ENCODE measurements around the gene KIF13A.

DNA sequence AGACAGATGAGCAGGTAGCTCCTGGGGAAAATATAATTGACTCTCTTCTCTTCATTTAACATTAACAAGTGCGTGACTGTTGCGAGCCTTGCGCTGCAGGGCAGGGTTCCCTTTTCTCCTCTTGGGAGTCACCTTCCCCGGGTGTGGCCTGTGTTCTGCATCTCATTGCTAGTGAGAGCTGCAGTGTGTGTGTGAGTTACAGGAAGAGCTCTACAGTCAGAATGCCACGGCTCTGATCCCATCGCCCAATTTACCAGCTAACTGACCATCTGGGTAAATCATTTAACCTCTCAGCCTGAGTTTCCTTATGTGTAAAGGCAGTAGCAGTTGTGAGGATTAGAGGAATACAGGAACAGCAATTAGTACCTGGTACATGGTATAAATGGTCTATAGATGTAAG lies 173.9 kb downstream of the KIF13A start:
- TF ChIP-seq, protein P1, sequence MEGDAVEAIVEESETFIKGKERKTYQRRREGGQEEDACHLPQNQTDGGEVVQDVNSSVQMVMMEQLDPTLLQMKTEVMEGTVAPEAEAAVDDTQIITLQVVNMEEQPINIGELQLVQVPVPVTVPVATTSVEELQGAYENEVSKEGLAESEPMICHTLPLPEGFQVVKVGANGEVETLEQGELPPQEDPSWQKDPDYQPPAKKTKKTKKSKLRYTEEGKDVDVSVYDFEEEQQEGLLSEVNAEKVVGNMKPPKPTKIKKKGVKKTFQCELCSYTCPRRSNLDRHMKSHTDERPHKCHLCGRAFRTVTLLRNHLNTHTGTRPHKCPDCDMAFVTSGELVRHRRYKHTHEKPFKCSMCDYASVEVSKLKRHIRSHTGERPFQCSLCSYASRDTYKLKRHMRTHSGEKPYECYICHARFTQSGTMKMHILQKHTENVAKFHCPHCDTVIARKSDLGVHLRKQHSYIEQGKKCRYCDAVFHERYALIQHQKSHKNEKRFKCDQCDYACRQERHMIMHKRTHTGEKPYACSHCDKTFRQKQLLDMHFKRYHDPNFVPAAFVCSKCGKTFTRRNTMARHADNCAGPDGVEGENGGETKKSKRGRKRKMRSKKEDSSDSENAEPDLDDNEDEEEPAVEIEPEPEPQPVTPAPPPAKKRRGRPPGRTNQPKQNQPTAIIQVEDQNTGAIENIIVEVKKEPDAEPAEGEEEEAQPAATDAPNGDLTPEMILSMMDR (IDR thresholded peaks at IDR 0.05) = no peak
- TF ChIP-seq POLR2A (IDR thresholded peaks at IDR 0.05) = no peak
